ENCODE data around the gene GBP4. TPM values are rescaled to one million over a fixed set of nuclear protein-coding genes. Genes with fewer than 3 reads are reported as not detected.
"Not testable (repeated sequence)": the region's sequence is repeated elsewhere in the genome, so short reads cannot be mapped to it uniquely, and the experiment has no call there.

Gene GBP4, protein sequence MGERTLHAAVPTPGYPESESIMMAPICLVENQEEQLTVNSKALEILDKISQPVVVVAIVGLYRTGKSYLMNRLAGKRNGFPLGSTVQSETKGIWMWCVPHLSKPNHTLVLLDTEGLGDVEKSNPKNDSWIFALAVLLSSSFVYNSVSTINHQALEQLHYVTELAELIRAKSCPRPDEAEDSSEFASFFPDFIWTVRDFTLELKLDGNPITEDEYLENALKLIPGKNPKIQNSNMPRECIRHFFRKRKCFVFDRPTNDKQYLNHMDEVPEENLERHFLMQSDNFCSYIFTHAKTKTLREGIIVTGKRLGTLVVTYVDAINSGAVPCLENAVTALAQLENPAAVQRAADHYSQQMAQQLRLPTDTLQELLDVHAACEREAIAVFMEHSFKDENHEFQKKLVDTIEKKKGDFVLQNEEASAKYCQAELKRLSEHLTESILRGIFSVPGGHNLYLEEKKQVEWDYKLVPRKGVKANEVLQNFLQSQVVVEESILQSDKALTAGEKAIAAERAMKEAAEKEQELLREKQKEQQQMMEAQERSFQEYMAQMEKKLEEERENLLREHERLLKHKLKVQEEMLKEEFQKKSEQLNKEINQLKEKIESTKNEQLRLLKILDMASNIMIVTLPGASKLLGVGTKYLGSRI
- total RNA-seq = 10 to 100 TPM; 26.5 to 29.9 TPM

DNA sequence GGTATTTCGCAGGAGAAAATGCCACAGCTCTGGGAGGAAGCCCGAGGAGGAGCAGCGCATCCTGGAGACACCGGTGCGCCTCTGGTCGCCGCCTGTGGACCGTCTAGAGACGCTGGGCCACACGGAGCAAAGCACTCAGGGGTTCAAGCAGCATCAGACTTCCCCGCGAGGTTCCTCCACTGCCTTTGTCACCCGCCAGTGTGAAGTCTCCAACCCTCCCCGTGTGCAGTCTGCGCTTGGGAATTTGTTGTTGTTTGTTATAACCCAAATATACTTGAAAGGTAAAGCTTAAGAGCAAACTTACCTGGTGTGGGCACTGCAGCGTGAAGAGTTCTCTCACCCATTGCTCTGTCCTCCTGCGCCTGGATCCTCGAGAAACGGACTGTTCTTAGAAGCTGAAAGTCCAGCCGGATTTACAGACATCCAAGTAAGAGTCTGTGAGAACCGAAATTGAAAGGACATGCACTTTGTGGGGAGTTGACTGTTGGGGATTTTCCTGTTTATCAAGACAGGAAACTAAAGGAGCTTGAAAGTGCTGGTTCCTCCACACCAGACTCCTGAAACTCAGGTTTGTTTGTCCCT, at the start of gene GBP4:
Gene GBP4 (minus strand): TSS at position 452 of the 582 bp plus-strand sequence. CDS start 108 bp downstream, at position 344.
- H3K4me1 Mint-ChIP-seq (ENCODE audit: low read depth) = peaks cover 80% of the 10 kb centered on the region
- peak; percentile 60 for DNase-seq

DNA sequence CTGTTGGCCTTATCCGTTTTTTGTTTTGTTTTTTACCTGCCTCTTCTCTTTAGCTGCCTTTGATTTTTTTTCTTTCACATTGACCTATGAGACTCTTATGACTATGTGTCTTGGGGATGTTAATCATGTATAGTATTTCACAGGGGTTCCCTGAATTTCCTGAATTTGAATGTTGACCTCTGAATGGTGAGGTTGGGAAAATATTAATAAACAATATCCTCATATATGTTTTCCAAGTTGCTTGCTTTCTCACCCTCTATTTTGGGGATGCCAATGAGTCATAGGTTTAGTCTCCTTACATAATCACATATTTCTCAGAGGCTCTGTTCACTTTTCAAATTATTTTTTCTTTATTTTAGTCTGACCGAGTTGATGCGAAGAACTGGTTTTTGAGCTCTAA, 44.3 kb upstream of the GBP4 start:
- POLR2A ChIA-PET = no interaction called here

More for the DNA sequence above, at the start of gene GBP4:
- POLR2A ChIA-PET = interaction anchor here (0.8 to 3.1 kb wide), 15 partner anchors 9 to 165 kb away, joined by 3 to 38 read pairs (median 4); partner anchors contain the start of genes GBP1, GBP2, GBP5 and GBP6
- peak within 1 kb of the TSS; percentile 88 for H3K4me3 Mint-ChIP-seq
- CTCF ChIA-PET = interaction anchor here (0.7 to 2.1 kb wide), 9 partner anchors 71 to 253 kb away, joined by 3 to 12 read pairs (median 4); no protein-coding TSS in a partner anchor
- no peaks in the 10 kb centered on the region for H3K27me3 Mint-ChIP-seq
- H3K27ac Mint-ChIP-seq = peak within 1 kb of the TSS; percentile 90
- intact Hi-C loops (cut with micrococcal nuclease) = loop anchor here (1.0 to 5.0 kb wide), 11 partner anchors 27 to 409 kb away; partner anchors contain the start of genes GBP1, GBP2, GBP3 and GTF2B
- no peaks in the 10 kb centered on the region for H3K9me3 Mint-ChIP-seq
- peaks cover 26% of the 10 kb centered on the region for H3K36me3 Mint-ChIP-seq

DNA sequence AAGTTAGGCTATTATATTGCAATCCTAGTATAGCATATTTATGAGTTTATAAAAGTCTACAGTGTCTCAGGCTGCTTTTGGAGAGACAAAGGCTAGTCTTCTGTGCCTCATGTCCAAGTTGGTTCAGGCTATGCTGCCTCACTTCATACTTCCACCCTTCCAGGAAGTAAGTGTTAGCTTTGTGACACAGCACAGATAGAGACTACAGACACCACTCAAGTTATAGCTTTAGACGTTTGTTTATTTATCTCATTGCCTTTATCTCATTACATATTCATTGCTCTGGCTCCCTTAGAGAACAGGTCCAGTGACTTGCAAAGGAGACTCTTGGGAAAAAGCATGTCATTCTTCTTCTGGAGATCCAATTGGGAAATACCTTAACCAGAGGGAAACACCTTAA, 22.6 kb upstream of the GBP4 start:
- intact Hi-C loops (cut with micrococcal nuclease) = no loop called here
- DNase-seq = no peak
- H3K4me1 Mint-ChIP-seq (ENCODE audit: low read depth) = no peaks in the 10 kb centered on the region
- peaks cover 17% of the 10 kb centered on the region for H3K36me3 Mint-ChIP-seq
- ChIA-PET CTCF (no interaction called here), POLR2A (no interaction called here)
- H3K27ac Mint-ChIP-seq = no peak overlapping the region
- H3K9me3 Mint-ChIP-seq = peaks cover 21% of the 10 kb centered on the region
- H3K4me3 Mint-ChIP-seq = no peak overlapping the region
- no peaks in the 10 kb centered on the region for H3K27me3 Mint-ChIP-seq

More for the DNA sequence above, 44.3 kb upstream of the GBP4 start:
- Mint-ChIP-seq H3K27me3 (no peaks in the 10 kb centered on the region), H3K36me3 (peaks cover 47% of the 10 kb centered on the region), H3K9me3 (peaks cover 27% of the 10 kb centered on the region), H3K4me3 (no peak overlapping the region), H3K27ac (no peak overlapping the region), H3K4me1 (ENCODE audit: low read depth) (no peaks in the 10 kb centered on the region)
- intact Hi-C loops (cut with micrococcal nuclease) = no loop called here
- CTCF ChIA-PET = no interaction called here
- DNase-seq = no peak

DNA sequence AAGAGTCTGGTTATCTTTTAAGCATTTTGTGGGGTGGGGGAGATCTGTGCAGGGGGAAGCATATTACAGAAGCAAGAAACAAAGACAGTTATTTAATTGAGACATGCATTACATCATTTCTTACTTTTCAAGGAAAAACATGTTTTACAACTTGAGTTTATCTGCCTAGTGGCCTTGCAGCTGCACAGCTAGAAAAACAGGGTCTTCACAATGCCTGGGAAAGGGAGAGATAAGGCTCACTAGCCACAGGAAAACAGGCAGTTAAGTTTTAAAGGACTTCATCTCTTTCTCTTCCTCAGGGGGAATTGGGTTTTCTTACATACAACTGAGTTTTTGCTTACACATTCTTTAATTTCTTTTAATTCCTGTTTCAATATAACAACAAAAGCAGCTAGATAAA, 21.1 kb upstream of the GBP4 start:
- CTCF ChIA-PET; H3K4me1 Mint-ChIP-seq (ENCODE audit: low read depth); H3K27ac Mint-ChIP-seq; POLR2A ChIA-PET; H3K27me3 Mint-ChIP-seq; DNase-seq; intact Hi-C loops (cut with micrococcal nuclease); H3K4me3 Mint-ChIP-seq; H3K9me3 Mint-ChIP-seq: not testable (repeated sequence)
- H3K36me3 Mint-ChIP-seq = peaks cover 12% of the 10 kb centered on the region

DNA sequence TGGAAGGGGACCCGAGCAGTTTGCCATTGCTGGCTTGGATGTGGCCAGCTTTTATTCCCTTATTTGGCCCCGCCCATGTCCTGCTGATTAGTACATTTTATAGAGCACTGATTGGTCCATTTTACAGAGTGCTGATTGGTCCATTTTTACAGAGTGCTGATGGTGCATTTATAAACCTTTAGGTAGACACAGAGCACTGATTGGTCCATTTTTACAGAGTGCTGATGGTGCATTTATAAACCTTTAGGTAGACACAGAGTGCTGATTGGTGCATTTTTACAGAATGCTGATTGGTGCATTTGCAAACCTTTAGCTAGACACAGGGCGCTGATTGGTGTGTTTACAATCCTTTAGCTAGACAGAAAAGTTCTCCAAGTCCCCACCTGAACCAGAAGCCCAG, 20.2 kb upstream of the GBP4 start:
- POLR2A ChIA-PET; H3K27me3 Mint-ChIP-seq; H3K4me3 Mint-ChIP-seq; H3K27ac Mint-ChIP-seq; H3K9me3 Mint-ChIP-seq; DNase-seq; intact Hi-C loops (cut with micrococcal nuclease); H3K4me1 Mint-ChIP-seq (ENCODE audit: low read depth); CTCF ChIA-PET: not testable (repeated sequence)
- peaks cover 12% of the 10 kb centered on the region for H3K36me3 Mint-ChIP-seq

DNA sequence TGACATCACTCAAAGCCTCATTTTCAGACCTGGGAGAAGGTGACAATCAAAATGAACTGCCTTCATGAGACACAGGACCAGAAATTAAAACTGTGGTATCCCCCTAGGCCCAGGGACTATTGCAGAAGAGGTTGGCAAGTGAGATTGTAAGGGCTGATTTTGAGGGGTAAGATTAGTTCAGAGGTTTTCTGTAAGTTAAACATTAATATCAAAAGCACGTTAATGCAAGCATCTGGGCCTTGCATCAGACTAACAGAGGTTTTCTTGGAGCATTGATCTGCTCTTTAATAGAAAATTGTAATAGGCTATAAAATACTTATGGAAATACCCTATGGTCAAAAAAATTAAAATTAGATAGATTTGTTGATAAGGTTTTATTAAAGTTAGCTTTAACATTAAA, 14.6 kb upstream of the GBP4 start:
- DNase-seq = no peak
- Mint-ChIP-seq H3K9me3 (peaks cover 21% of the 10 kb centered on the region), H3K36me3 (peaks cover 11% of the 10 kb centered on the region), H3K27ac (no peak overlapping the region), H3K4me1 (ENCODE audit: low read depth) (no peaks in the 10 kb centered on the region), H3K27me3 (no peaks in the 10 kb centered on the region), H3K4me3 (no peak overlapping the region)
- POLR2A ChIA-PET = no interaction called here
- CTCF ChIA-PET = no interaction called here
- intact Hi-C loops (cut with micrococcal nuclease) = no loop called here

DNA sequence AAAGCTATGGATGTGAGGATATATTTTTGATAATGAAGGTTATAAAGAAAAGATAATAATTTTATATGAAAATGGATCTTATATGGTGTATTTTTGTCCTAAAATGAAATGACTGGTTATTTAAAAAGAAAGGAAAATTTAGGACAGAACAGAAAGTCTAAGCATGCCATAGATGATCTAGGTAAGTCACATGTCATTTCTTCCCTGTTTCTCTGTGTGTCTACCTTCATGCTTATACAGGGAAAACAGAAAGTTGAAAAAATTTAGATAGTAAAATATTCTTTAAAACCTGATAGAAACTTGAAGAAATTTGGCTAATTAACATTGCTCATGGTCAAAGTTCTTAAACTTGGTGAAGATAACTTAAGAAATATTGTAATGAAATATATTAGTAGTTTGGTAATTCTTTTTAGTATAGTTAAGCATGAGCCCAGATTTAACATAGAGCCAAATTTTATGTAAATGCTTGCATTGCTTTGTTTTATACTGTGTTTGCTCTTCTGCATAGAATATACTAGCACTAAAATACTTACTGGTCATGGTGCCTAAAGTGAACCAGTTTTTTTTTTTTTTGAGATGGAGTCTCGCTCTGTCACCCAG, 12.4 kb upstream of the GBP4 start:
- CTCF ChIA-PET = no interaction called here
- H3K36me3 Mint-ChIP-seq = peaks cover 7% of the 10 kb centered on the region
- no peak for DNase-seq
- H3K9me3 Mint-ChIP-seq = peaks cover 21% of the 10 kb centered on the region
- intact Hi-C loops (cut with micrococcal nuclease) = no loop called here
- H3K27ac Mint-ChIP-seq = no peak overlapping the region
- no peaks in the 10 kb centered on the region for H3K4me1 Mint-ChIP-seq (ENCODE audit: low read depth)
- POLR2A ChIA-PET = no interaction called here
- H3K27me3 Mint-ChIP-seq = no peaks in the 10 kb centered on the region
- no peak overlapping the region for H3K4me3 Mint-ChIP-seq

DNA sequence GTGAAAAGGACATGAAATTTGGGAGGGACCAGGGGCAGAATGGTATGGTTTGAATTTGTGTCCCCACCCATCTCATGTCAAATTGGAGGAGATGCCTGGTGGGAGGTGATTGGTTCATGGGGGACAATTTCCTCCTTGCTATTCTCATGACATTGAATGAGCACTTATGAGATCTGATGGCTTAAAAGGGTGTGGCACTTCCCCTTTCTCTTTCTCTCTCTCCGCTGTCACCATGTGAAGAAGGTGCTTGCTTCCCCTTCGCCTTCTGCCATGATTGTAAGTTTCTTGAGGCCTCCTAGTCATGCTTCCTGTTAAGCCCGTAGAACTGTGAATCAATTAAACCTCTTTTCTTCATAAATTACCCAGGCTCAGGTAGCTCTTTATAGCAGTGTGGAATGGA, 7.6 kb upstream of the GBP4 start:
- peaks cover 19% of the 10 kb centered on the region for H3K4me1 Mint-ChIP-seq (ENCODE audit: low read depth)
- H3K27me3 Mint-ChIP-seq = no peaks in the 10 kb centered on the region
- DNase-seq = no peak
- no peak overlapping the region for H3K27ac Mint-ChIP-seq
- H3K36me3 Mint-ChIP-seq = peaks cover 24% of the 10 kb centered on the region
- H3K4me3 Mint-ChIP-seq = no peak overlapping the region
- intact Hi-C loops (cut with micrococcal nuclease) = no loop called here
- H3K9me3 Mint-ChIP-seq = peaks cover 38% of the 10 kb centered on the region
- ChIA-PET POLR2A (no interaction called here), CTCF (no interaction called here)

DNA sequence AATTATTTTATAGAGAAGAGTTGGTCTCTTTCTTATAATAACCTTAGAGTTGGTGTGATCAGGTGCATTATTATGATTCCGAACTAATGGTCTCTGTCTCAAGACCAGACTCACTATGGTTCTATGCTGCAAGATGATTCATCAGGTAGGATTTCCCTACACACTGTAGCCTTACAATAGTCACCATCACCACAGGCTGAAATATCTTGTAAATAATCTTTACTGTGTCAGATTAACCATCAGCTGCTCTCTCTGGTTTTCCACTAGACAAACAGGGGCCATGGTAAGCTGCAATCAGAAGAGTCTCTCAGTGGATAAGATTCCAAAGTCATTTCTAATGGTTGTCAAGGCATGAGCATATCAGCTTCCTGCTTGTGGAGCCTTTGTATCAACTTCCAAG, 4.4 kb upstream of the GBP4 start:
- H3K4me1 Mint-ChIP-seq (ENCODE audit: low read depth) = peaks cover 40% of the 10 kb centered on the region
- peaks cover 22% of the 10 kb centered on the region for H3K9me3 Mint-ChIP-seq
- peaks cover 22% of the 10 kb centered on the region for H3K36me3 Mint-ChIP-seq
- H3K4me3 Mint-ChIP-seq = no peak overlapping the region
- no peak overlapping the region for H3K27ac Mint-ChIP-seq
- ChIA-PET CTCF (no interaction called here), POLR2A (no interaction called here)
- no peaks in the 10 kb centered on the region for H3K27me3 Mint-ChIP-seq
- intact Hi-C loops (cut with micrococcal nuclease) = no loop called here
- DNase-seq = no peak

DNA sequence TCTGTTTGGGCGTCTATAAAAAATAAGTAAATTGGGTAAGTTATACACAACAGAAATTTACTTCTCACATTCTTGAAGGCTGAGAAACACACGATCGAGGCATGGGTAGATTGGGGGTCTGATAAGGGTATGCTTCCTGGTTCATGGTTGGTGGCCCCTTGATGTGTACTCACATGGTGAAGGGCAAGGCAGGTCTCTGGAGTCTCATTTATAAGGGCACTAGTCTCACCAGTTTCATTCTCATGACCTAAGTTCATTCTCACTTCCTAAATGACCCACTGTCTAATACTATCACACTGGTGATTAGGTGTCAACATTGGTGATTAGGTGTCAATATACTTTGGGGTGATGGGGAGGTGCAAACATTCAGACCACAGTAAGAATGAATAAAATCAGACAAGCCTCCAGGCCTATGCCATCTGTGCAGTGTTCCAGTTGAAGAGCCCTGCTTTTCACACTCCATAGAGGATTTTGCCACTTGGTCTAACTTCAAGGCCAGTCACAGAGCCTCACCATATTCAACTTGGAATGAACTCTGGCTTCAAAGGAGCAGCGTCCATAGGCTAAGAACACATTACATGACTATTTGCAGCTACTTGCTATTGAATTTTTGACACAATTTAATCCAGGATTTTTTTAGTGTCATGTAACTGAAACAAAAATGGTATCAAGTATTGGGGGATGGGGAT, 2.5 kb upstream of the GBP4 start:
- Mint-ChIP-seq H3K4me1 (ENCODE audit: low read depth) (peaks cover 55% of the 10 kb centered on the region), H3K9me3 (peaks cover 18% of the 10 kb centered on the region), H3K36me3 (peaks cover 26% of the 10 kb centered on the region), H3K4me3 (no peak overlapping the region), H3K27me3 (no peaks in the 10 kb centered on the region), H3K27ac (peak overlapping the region; percentile 76)
- no peak for DNase-seq
- POLR2A ChIA-PET = no interaction called here
- CTCF ChIA-PET = no interaction called here
- intact Hi-C loops (cut with micrococcal nuclease) = loop anchor here (2.0 kb wide), 1 partner anchor 250 kb away; no protein-coding TSS in a partner anchor

DNA sequence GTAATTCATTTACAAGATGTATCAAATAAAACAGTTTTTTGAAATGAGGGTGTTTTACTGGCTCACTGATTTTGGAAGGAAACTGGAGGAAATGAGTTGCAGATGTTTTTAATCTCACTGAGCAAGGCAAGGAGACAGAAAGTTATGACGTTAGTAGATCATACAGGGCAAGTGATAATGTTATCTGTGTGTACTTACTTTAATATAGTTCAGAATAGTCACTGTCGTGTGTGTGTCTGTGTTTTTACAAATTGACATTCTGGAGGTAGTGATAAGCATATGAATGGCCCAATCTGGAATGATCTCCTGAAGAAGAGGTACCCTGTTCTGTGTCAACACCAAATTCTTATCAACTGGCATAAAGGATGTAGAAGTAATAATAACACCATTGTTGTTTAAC, 1.9 kb upstream of the GBP4 start:
- peaks cover 61% of the 10 kb centered on the region for H3K4me1 Mint-ChIP-seq (ENCODE audit: low read depth)

More for the DNA sequence above, 1.9 kb upstream of the GBP4 start:
- ChIA-PET CTCF (interaction anchor here (0.7 to 2.1 kb wide), 2 partner anchors 161 to 200 kb away, joined by 3 to 12 read pairs; no protein-coding TSS in a partner anchor), POLR2A (interaction anchor here (1.2 to 3.1 kb wide), 3 partner anchors 70 to 75 kb away, joined by 4 to 38 read pairs (median 5); partner anchors contain the start of genes GBP2 and GBP5)
- Mint-ChIP-seq H3K27me3 (no peaks in the 10 kb centered on the region), H3K4me3 (peak overlapping the region; percentile 14), H3K27ac (peak overlapping the region; percentile 76), H3K36me3 (peaks cover 25% of the 10 kb centered on the region), H3K9me3 (peaks cover 18% of the 10 kb centered on the region)
- DNase-seq = no peak
- intact Hi-C loops (cut with micrococcal nuclease) = loop anchor here (2.0 kb wide), 1 partner anchor 250 kb away; no protein-coding TSS in a partner anchor
